Left ventricle myocardium inferior (tissue), 1 donor: Measurements from ENCODE around the gene SHB. TPM values are rescaled to one million over a fixed set of nuclear protein-coding genes. Genes with fewer than 3 reads are reported as not detected.

ENCODE experiments used
- DNase-seq: peaks from one replicate; pipeline ENCODE4 v3.0.0-alpha.2; 2020
- H3K27ac ChIP-seq: fragments of 200-600 bp; replicated peaks from 2 replicates; pipeline ENCODE4 v1.8.0; 2021
- H3K27me3 ChIP-seq: fragments of 200-600 bp; 2 replicates; pipeline ENCODE4 v1.8.0; 2021; ENCODE audit warnings: low read depth
- H3K36me3 ChIP-seq: fragments of 200-600 bp; 2 replicates; pipeline ENCODE4 v1.8.0; 2021
- H3K4me1 ChIP-seq: fragments of 200-600 bp; 2 replicates; pipeline ENCODE4 v1.8.0; 2021
- H3K4me3 ChIP-seq: fragments of 200-600 bp; 2 replicates; pipeline ENCODE4 v1.8.0; 2021; ENCODE audit warnings: mild to moderate bottlenecking, moderate library complexity
- H3K9me3 ChIP-seq: fragments of 200-600 bp; replicated peaks from 2 replicates; pipeline ENCODE4 v1.8.0; 2021
- CTCF ChIP-seq: fragments of 200-600 bp; IDR thresholded peaks from 2 replicates; pipeline ENCODE4 v1.8.0; 2021; ENCODE audit warnings: antibody characterized with exemption, mild to moderate bottlenecking, borderline replicate concordance
- intact Hi-C: fragments of 100-400 bp; cut with micrococcal nuclease; formaldehyde crosslinking; loops from one replicate; pipeline ENCODE4 v1.11.0; 2022
- total RNA-seq: library from RNA; stranded (reverse); fragmentation: NEBNext Ultra II Directional; extraction: Animal tissue kit (Norgen Biotek cat#: 25700); gene quantifications from one replicate; pipeline ENCODE4 v1.2.1, GENCODE V29; 2021
- donor health status: DM: no; HTN: yes; CAD: no; lungs with severe emphysema.

The SHB gene
- total RNA-seq, 1 donor from 2014 or later, result 19.4 TPM

GRCh38 chr9:37937366-37937765 is 131.7 kb downstream of the SHB start:
- H3K27ac ChIP-seq, result peak overlapping the region; percentile 71
- intact Hi-C loops, result no loop called here
- no peak for DNase-seq

GRCh38 chr9:37936965-37937364 is 132.1 kb downstream of the SHB start:
- intact Hi-C loops, result no loop called here
- Histone ChIP-seq H3K9me3 (no peaks in the 10 kb centered on the region), H3K36me3 (no peaks in the 10 kb centered on the region), H3K27ac (peak overlapping the region; percentile 71), H3K4me3 (no peak overlapping the region), H3K27me3 (no peaks in the 10 kb centered on the region), H3K4me1 (peaks cover 42% of the 10 kb centered on the region)
- DNase-seq, result no peak
- TF ChIP-seq CTCF, result no peak

More at GRCh38 chr9:37937366-37937765, 131.7 kb downstream of the SHB start:
- no peak for TF ChIP-seq CTCF
- Histone ChIP-seq H3K27me3 (no peaks in the 10 kb centered on the region), H3K9me3 (no peaks in the 10 kb centered on the region), H3K36me3 (no peaks in the 10 kb centered on the region), H3K4me1 (peaks cover 42% of the 10 kb centered on the region), H3K4me3 (no peak overlapping the region)

- H3K27ac ChIP-seq, result peak overlapping the region; percentile 71
- no peak for TF ChIP-seq CTCF
- intact Hi-C loops, result no loop called here
Observed at GRCh38 chr9:37936376-37936775, 132.7 kb downstream of the SHB start.

GRCh38 chr9:37935096-37935495 is 133.9 kb downstream of the SHB start:
- no peak for DNase-seq
- intact Hi-C loops, result no loop called here
- H3K27ac ChIP-seq, result no peak overlapping the region
- peaks cover 7% of the 10 kb centered on the region for H3K9me3 ChIP-seq
- H3K4me1 ChIP-seq, result peaks cover 48% of the 10 kb centered on the region
- H3K4me3 ChIP-seq, result no peak overlapping the region
- no peak for TF ChIP-seq CTCF
- H3K27me3 ChIP-seq, result no peaks in the 10 kb centered on the region
- H3K36me3 ChIP-seq, result no peaks in the 10 kb centered on the region

More at GRCh38 chr9:37936376-37936775, 132.7 kb downstream of the SHB start:
- H3K4me1 ChIP-seq, result peaks cover 45% of the 10 kb centered on the region
- no peak overlapping the region for H3K4me3 ChIP-seq
- no peaks in the 10 kb centered on the region for H3K36me3 ChIP-seq
- no peaks in the 10 kb centered on the region for H3K9me3 ChIP-seq
- no peak for DNase-seq
- no peaks in the 10 kb centered on the region for H3K27me3 ChIP-seq

- Histone ChIP-seq H3K36me3 (peaks cover 8% of the 10 kb centered on the region), H3K4me1 (peaks cover 45% of the 10 kb centered on the region)
- intact Hi-C loops, result no loop called here
Observed at GRCh38 chr9:37931592-37931991, 137.4 kb downstream of the SHB start.

More at GRCh38 chr9:37931592-37931991, 137.4 kb downstream of the SHB start:
- TF ChIP-seq CTCF, result no peak
- Histone ChIP-seq H3K9me3 (peaks cover 7% of the 10 kb centered on the region), H3K4me3 (no peak overlapping the region), H3K27me3 (no peaks in the 10 kb centered on the region), H3K27ac (no peak overlapping the region)
- no peak for DNase-seq
